ENCODE measurements around the gene CFAP90. TPM values are rescaled to one million over a fixed set of nuclear protein-coding genes. Genes with fewer than 3 reads are reported as not detected.
A peak's percentile ranks its signal among the peaks of the same experiment; 100 is the strongest.

CFAP90 gene
- polyA plus RNA-seq, 1 of the 3 experiments (the other 2 are of a cell fraction), result 0.10 TPM

DNA sequence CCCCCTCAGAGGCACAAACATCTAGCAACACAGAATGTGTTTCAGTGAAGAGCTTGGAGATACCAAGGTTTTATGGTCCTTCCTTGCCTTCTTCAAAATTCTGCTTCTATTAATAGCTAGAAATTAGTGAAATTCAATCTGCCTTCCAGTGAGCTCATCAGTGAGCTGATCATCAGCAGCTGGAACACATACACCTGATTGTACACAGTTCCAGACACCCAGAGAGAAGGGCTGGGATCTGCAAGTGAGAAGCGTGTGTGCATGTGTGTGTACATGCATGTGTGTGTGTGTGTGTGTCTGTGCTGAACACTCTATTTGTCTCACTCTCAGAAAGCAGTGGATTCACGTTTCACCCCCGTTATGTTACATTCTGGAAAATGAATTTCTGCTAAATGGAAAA, 28.5 kb downstream of the CFAP90 start:
- H3F3A ChIP-seq (replicated peaks; ENCODE audit: insufficient read depth), result no peaks in the 10 kb centered on the region
- H2AFZ ChIP-seq (ENCODE audit: low read depth), result no peak overlapping the region
- H3K9me3 ChIP-seq, result no peaks in the 10 kb centered on the region
- no peak overlapping the region for H3K27ac ChIP-seq (ENCODE audit: low read depth in 2 of 2, low read length in 1 of 2)
- no peaks in the 10 kb centered on the region for H4K20me1 ChIP-seq (ENCODE audit: insufficient read depth)
- H3K9ac ChIP-seq, result no peak overlapping the region
- H3K4me2 ChIP-seq, result no peak overlapping the region
- no peaks in the 10 kb centered on the region for H3K79me2 ChIP-seq (ENCODE audit: insufficient read depth)
- peaks cover 0 to 2% of the 10 kb centered on the region in 2 experiments; a peak in 1 of 4 replicates for H3K4me1 ChIP-seq (ENCODE audit: control insufficient read depth in 1 of 2, insufficient read depth in 2 of 2, low read depth in 1 of 2, low read length in 1 of 2)
- TF ChIP-seq RXRA (IDR thresholded peaks at IDR 0.05; ENCODE audit: borderline replicate concordance, low read depth), result no peak
- TF ChIP-seq ELF1 (IDR thresholded peaks at IDR 0.05), result no peak
- TF ChIP-seq FOSL2 (IDR thresholded peaks at IDR 0.05; ENCODE audit: borderline replicate concordance, low read depth), result no peak
- no peak for TF ChIP-seq SMC3 (IDR thresholded peaks at IDR 0.05; ENCODE audit: low read depth, low read length)
- TF ChIP-seq, protein P1, sequence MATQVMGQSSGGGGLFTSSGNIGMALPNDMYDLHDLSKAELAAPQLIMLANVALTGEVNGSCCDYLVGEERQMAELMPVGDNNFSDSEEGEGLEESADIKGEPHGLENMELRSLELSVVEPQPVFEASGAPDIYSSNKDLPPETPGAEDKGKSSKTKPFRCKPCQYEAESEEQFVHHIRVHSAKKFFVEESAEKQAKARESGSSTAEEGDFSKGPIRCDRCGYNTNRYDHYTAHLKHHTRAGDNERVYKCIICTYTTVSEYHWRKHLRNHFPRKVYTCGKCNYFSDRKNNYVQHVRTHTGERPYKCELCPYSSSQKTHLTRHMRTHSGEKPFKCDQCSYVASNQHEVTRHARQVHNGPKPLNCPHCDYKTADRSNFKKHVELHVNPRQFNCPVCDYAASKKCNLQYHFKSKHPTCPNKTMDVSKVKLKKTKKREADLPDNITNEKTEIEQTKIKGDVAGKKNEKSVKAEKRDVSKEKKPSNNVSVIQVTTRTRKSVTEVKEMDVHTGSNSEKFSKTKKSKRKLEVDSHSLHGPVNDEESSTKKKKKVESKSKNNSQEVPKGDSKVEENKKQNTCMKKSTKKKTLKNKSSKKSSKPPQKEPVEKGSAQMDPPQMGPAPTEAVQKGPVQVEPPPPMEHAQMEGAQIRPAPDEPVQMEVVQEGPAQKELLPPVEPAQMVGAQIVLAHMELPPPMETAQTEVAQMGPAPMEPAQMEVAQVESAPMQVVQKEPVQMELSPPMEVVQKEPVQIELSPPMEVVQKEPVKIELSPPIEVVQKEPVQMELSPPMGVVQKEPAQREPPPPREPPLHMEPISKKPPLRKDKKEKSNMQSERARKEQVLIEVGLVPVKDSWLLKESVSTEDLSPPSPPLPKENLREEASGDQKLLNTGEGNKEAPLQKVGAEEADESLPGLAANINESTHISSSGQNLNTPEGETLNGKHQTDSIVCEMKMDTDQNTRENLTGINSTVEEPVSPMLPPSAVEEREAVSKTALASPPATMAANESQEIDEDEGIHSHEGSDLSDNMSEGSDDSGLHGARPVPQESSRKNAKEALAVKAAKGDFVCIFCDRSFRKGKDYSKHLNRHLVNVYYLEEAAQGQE (IDR thresholded peaks at IDR 0.05; ENCODE audit: low read depth, low read length), result no peak
- TF ChIP-seq EP300 (IDR thresholded peaks at IDR 0.05; ENCODE audit: borderline replicate concordance in 1 of 2, low read depth in 1 of 2, low read length in 1 of 2), result no peak
- TF ChIP-seq, protein P2, sequence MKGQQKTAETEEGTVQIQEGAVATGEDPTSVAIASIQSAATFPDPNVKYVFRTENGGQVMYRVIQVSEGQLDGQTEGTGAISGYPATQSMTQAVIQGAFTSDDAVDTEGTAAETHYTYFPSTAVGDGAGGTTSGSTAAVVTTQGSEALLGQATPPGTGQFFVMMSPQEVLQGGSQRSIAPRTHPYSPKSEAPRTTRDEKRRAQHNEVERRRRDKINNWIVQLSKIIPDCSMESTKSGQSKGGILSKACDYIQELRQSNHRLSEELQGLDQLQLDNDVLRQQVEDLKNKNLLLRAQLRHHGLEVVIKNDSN (IDR thresholded peaks at IDR 0.05; ENCODE audit: borderline replicate concordance, low read depth), result no peak
- TF ChIP-seq, protein P3, sequence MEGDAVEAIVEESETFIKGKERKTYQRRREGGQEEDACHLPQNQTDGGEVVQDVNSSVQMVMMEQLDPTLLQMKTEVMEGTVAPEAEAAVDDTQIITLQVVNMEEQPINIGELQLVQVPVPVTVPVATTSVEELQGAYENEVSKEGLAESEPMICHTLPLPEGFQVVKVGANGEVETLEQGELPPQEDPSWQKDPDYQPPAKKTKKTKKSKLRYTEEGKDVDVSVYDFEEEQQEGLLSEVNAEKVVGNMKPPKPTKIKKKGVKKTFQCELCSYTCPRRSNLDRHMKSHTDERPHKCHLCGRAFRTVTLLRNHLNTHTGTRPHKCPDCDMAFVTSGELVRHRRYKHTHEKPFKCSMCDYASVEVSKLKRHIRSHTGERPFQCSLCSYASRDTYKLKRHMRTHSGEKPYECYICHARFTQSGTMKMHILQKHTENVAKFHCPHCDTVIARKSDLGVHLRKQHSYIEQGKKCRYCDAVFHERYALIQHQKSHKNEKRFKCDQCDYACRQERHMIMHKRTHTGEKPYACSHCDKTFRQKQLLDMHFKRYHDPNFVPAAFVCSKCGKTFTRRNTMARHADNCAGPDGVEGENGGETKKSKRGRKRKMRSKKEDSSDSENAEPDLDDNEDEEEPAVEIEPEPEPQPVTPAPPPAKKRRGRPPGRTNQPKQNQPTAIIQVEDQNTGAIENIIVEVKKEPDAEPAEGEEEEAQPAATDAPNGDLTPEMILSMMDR (IDR thresholded peaks at IDR 0.05), result no peak
- no peak for TF ChIP-seq RFX5 (IDR thresholded peaks at IDR 0.05; ENCODE audit: low read length)
- WGBS (ENCODE audit: low lambda C conversion rate), result 0% methylated on average over 3 of the region's 3 CpGs
- ChIA-PET POLR2A (no interaction called here), CTCF (interaction anchor here (0.8 to 1.6 kb wide), 3 partner anchors 27 to 35 kb away, joined by 3 to 4 read pairs (median 3); partner anchors contain the start of gene CFAP90)
- H3K4me3 ChIP-seq (ENCODE audit: low read depth in 2 of 2, low read length in 1 of 2), result no peak overlapping the region
- peaks cover 59% of the 10 kb centered on the region; the same call in 1 of the 2 replicates for H3K27me3 ChIP-seq (ENCODE audit: insufficient read depth)
- H3K36me3 ChIP-seq (replicated peaks in 1 of 2; ENCODE audit: control insufficient read depth in 1 of 2, insufficient read depth in 2 of 2, low read length in 1 of 2), result no peaks in the 10 kb centered on the region
- H3K9me2 ChIP-seq, result no peaks in the 10 kb centered on the region
- DNase-seq, result no peak

DNA sequence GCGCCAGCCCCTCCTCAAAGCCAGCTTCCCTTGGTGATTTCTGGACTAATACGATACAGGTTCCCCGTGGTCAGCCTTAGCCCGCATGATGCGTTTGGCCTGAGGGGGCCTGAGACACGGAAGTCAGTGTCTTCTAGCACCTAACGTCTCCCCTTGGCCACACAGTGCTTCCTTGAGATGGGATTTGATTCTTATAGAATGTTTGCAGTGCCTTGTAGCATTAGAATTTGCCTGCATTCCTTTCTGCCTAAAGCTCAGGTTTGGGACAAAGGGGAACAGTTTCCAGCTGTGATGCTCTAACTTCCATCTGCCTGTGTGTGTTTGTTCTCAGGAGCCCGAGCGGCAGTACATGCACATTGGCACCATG, 34.4 kb downstream of the CFAP90 start:
- ChIA-PET CTCF (interaction anchor here (0.6 to 5.2 kb wide), 20 partner anchors 7 to 89 kb away, joined by 3 to 39 read pairs (median 6); no protein-coding TSS in a partner anchor), POLR2A (no interaction called here)
- no peaks in the 10 kb centered on the region for H3K79me2 ChIP-seq (ENCODE audit: insufficient read depth)
- 21% methylated on average over 9 of the region's 9 CpGs for WGBS (ENCODE audit: low lambda C conversion rate)
- H3K4me1 ChIP-seq (ENCODE audit: control insufficient read depth in 1 of 2, insufficient read depth in 2 of 2, low read depth in 1 of 2, low read length in 1 of 2), result no peaks in the 10 kb centered on the region; a peak in 1 of 4 replicates
- peak overlapping the region in 1 of 2 experiments; percentile 51; a peak in 1 of 4 replicates for H3K4me3 ChIP-seq (ENCODE audit: low read depth in 2 of 2, low read length in 1 of 2)
- H3K9me3 ChIP-seq, result no peaks in the 10 kb centered on the region
- H3K9me2 ChIP-seq, result no peaks in the 10 kb centered on the region
- H4K20me1 ChIP-seq (ENCODE audit: insufficient read depth), result no peaks in the 10 kb centered on the region
- peaks cover 58% of the 10 kb centered on the region; the same call in 1 of the 2 replicates for H3K27me3 ChIP-seq (ENCODE audit: insufficient read depth)
- TF ChIP-seq ELF1 (IDR thresholded peaks at IDR 0.05) (no peak), TEAD4 (IDR thresholded peaks at IDR 0.05; ENCODE audit: borderline replicate concordance, insufficient read depth) (no peak)
- TF ChIP-seq, protein P3 (IDR thresholded peaks at IDR 0.05), result 0 out of 2 replicates have a peak, but pooled peaks have one; percentile 13
- no peak overlapping the region for H3K9ac ChIP-seq
- H3K36me3 ChIP-seq (replicated peaks in 1 of 2; ENCODE audit: control insufficient read depth in 1 of 2, insufficient read depth in 2 of 2, low read length in 1 of 2), result no peaks in the 10 kb centered on the region
- no peak overlapping the region for H3K27ac ChIP-seq (ENCODE audit: low read depth in 2 of 2, low read length in 1 of 2)
- H3F3A ChIP-seq (replicated peaks; ENCODE audit: insufficient read depth), result no peaks in the 10 kb centered on the region
- H2AFZ ChIP-seq (ENCODE audit: low read depth), result no peak overlapping the region
- H3K4me2 ChIP-seq, result no peak overlapping the region
- DNase-seq, result no peak
